Pancreas (tissue), 10 donors: ENCODE measurements around the gene RIPOR3. TPM values are rescaled to one million over a fixed set of nuclear protein-coding genes. Genes with fewer than 3 reads are reported as not detected.

Source experiments
- ATAC-seq, 4 donors: fragments of 200-7000 bp; cut with Tn5 transposase; one replicate each; pipeline versions ENCODE4 v1.8.0 to v1.9.1; 2020; ENCODE audit warnings: mild to moderate bottlenecking in 4 of 4, moderate library complexity in 4 of 4
- DNase-seq, 6 donors: peaks; one replicate each; pipeline ENCODE4 v3.0.0-alpha.2; 2020
- FAIRE-seq: peaks from 2 replicates; lab custom pipeline; 2012; peaks lifted over from hg19 to GRCh38; lab: Jason Lieb, UNC
- H3K27ac ChIP-seq, 4 donors: fragments of 200-600 bp; sonication (generic); 1 replicate in 3 of 4; 2 replicates in 1 of 4; pipeline versions ENCODE4 v1.5.0 to v1.8.0; 2020
- H3K27me3 ChIP-seq, 4 donors: fragments of 200-600 bp; one replicate each; pipeline ENCODE4 v1.8.0; 2021
- H3K36me3 ChIP-seq, 3 donors: fragments of 200-600 bp; sonication (generic) in 1 of 3; one replicate each; pipeline versions ENCODE4 v1.5.0 to v1.8.0; 2020 to 2021
- H3K4me1 ChIP-seq, 3 donors: fragments of 200-600 bp; one replicate each; pipeline ENCODE4 v1.8.0; 2021
- H3K4me3 ChIP-seq, 4 donors: fragments of 200-600 bp; sonication (generic) in 2 of 4; one replicate each; pipeline versions ENCODE4 v1.5.0 to v1.8.0; 2020 to 2021
- H3K9me3 ChIP-seq, 4 donors: fragments of 200-600 bp; one replicate each; pipeline ENCODE4 v1.8.0; 2021
- CTCF ChIP-seq, 4 donors: fragments of 200-600 bp; sonication (generic) in 3 of 4; IDR thresholded peaks; one replicate each; pipeline versions ENCODE4 v1.5.0 to v1.8.0; 2021; ENCODE audit warnings: antibody characterized with exemption in 4 of 4
- WGBS, 2 donors: extraction: QIAGEN DNeasy Blood & Tissue Kit; methylation state at CpG; one replicate each; pipeline ENCODE4 v1.1.7; 2013; 5-methylcytosine and 5-hydroxymethylcytosine counted together
- intact Hi-C, 3 donors: fragments of 100-400 bp; cut with DNase I; formaldehyde crosslinking; loops; one replicate each; pipeline versions ENCODE4 v1.11.1 to v1.14.2; 2022
- polyA plus RNA-seq, 2 donors: library from polyadenylated mRNA; stranded (reverse); fragments of 200-250 nt; gene quantifications; one replicate each; pipeline ENCODE4 v1.2.3, GENCODE V29; 2013
- total RNA-seq, 6 donors: library from RNA; stranded (reverse); fragmentation: NEBNext Ultra II Directional in 4 of 6; extraction: Animal tissue kit (Norgen Biotek cat#: 25700) in 4 of 6; gene quantifications; one replicate each; pipeline versions ENCODE4 v1.2.1 to v1.2.4, GENCODE V29; 2021 to 2023
- donor health status: healthy with polysubstance abuse.
- donor health status: DM: no; HTN: no; CAD: no; lungs with moderate emphysema.
- donor health status: DM: no; HTN: no; CAD: no.
- donor health status: control.
- donor health status: control.
- donor health status: Bipolar disorder and iron deficiency.
- donor health status: DM: yes; HTN: yes; CAD: no.
- donor health status: DM: no; HTN: no; CAD: no.
- donor health status: DM: no; HTN: no; CAD: no.
- donor health status: DM: yes; HTN: yes; CAD: no.

RIPOR3 gene
- total and polyA plus RNA-seq, 8 donors, result 0.67 to 11.3 (median 2.1) TPM

DNA sequence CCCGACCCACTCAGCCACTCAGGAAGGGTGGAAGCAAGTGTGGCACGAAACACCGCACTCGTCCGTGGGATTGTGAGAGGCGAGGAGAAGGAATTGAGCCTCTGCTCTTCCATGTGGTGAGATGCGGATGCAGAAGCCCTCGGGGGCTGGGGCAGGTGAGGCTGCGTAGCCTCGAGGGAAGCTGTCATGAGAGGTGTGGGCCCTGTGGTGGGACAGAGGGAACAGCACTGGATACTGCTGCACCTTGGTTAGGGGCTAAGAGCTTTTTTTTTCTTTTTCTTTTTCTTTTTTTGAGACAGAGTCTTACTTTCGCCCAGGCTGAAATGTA lies 94.7 kb downstream of the RIPOR3 start:
- Histone ChIP-seq H3K4me3 (no peak overlapping the region), H3K36me3 (no peaks in the 10 kb centered on the region), H3K9me3 (no peaks in the 10 kb centered on the region), H3K27ac (no peak overlapping the region), H3K4me1 (peaks cover 0 to 5% (median 0%) of the 10 kb centered on the region in 3 donors), H3K27me3 (no peaks in the 10 kb centered on the region)
- intact Hi-C loops, result no loop called here
- FAIRE-seq, result no peak
- WGBS, 2 donors, result 74 to 78% methylated on average over 11 of the region's 11 CpGs
- no peak for TF ChIP-seq CTCF (IDR thresholded peaks at IDR 0.05)
- DNase-seq, result peak in 1 of 6 donors; percentile 31
- no peak for ATAC-seq

DNA sequence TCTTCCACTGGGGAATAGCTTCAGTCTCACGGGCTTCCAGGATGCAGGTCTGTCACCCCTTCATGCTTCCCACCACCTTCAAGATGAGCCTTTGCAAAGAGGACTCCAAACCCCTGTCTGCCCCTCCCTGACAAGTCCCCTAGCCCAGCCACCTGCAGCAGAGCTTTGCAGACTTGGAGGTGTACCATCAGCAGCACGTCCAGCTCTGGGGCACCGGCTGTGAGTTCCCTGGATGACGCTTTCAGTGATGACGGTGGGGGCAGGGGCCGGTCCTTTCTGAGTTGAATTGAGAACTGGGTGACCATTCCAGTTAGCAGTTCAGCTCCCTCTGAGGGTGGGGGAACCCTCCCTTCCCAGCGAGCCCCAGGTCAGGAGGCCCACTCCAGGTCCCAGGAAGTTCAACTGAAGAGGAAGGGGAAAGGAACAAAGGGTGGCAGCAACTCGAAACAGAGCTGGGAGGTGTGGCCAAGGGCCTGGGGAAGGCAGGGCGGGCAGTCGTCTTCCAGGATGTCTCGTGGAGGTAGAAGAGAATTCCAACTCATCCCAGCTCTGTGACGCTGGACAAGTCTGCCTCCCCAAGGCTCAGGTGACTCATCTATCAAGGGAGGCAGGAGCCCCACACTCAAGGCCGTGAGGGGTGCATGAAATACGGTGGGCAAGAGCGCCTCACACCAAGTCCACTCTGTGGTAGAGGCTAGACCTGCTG lies 95.2 kb downstream of the RIPOR3 start:
- DNase-seq, result peak in 2 of 6 donors; percentile 15 to 58
- 23 to 33% methylated on average over 15 of the region's 15 CpGs for WGBS, 2 donors

DNA sequence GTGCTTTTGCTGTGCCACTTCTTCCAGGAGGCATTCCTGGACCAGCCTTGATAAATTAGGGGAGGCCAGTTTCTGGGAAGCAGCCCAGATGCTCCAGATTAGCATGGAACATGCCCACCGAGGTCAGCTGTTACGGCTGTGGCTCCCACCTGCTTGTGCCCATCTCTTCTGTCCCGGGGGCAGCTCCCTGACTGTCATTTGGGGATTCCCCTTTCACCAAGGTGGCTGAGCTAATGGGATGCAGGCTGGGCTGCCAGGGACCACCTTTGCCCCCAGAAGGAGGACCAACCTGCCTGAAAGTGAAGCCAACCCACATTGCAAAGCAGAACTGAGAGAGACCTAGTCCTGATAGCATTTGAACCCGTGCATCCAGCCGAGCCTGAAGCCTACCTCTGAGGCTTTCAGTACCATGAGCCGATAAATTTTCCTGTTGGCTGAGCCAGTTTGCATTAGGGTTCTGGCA lies 95.9 kb downstream of the RIPOR3 start:
- no peaks in the 10 kb centered on the region for H3K36me3 ChIP-seq
- FAIRE-seq (no peak), DNase-seq (peak in 1 of 6 donors; percentile 19), ATAC-seq (no peak)
- WGBS, 2 donors, result 40 to 41% methylated on average over 6 of the region's 6 CpGs
- no peak overlapping the region for H3K4me3 ChIP-seq
- TF ChIP-seq CTCF (IDR thresholded peaks at IDR 0.05), result no peak
- H3K4me1 ChIP-seq, result peaks cover 0 to 5% (median 0%) of the 10 kb centered on the region in 3 donors
- intact Hi-C loops, result no loop called here
- no peaks in the 10 kb centered on the region for H3K27me3 ChIP-seq
- H3K27ac ChIP-seq, result no peak overlapping the region
- no peaks in the 10 kb centered on the region for H3K9me3 ChIP-seq

More for the DNA sequence above, 95.2 kb downstream of the RIPOR3 start:
- FAIRE-seq (no peak), ATAC-seq (peak in 1 of 4 donors; percentile 40)
- Histone ChIP-seq H3K4me1 (peaks cover 0 to 5% (median 0%) of the 10 kb centered on the region in 3 donors), H3K36me3 (no peaks in the 10 kb centered on the region), H3K27me3 (no peaks in the 10 kb centered on the region), H3K4me3 (no peak overlapping the region), H3K27ac (no peak overlapping the region), H3K9me3 (no peaks in the 10 kb centered on the region)
- TF ChIP-seq CTCF (IDR thresholded peaks at IDR 0.05), result no peak
- intact Hi-C loops, result no loop called here

DNA sequence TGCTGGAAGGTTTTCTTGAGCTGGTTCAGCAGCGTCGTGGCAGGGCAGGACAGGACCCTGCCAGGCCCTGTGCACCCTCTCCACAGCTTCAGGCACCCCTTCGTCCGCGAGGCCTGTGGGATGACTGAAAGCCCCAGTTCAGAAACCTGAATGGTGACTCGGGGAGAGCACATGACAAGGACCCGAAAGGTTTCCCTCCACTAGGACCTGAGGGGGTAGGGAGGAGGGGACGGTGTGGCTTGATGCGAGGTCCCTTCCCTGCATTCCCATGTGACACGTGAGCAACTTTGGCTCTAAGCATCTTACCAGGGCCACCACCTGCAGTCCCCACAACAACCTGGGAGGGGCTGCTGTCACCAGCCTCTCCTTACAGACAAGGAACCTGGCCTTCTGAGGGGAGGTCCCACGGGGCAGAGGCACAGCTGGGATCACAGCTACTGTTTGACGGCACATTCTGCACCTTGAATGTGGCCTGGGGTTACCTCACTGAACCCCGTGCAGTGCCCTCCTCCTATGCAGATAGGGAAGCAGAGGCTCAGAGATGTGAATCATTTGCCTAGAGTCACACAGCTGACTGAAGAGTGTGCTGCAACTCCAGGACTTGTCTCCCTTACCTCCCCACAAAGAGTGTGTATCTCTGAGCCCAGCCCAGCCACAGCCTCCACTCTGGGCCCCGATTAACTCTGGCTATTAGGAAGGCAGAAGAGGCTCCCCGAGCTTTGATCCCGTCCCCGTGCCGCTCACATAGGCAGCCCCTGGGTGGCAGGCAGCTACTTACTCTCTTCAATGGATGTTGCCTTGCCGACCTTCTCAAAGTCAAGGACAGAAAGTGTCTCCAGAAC lies 96.5 kb downstream of the RIPOR3 start:
- 29 to 32% methylated on average over 19 of the region's 19 CpGs for WGBS, 2 donors
- Histone ChIP-seq H3K36me3 (no peaks in the 10 kb centered on the region), H3K4me1 (peaks cover 0 to 5% (median 0%) of the 10 kb centered on the region in 3 donors), H3K27me3 (no peaks in the 10 kb centered on the region), H3K9me3 (no peaks in the 10 kb centered on the region), H3K4me3 (no peak overlapping the region), H3K27ac (no peak overlapping the region)
- TF ChIP-seq CTCF (IDR thresholded peaks at IDR 0.05), result no peak
- DNase-seq (peak in 2 of 6 donors; percentile 20 to 49), FAIRE-seq (no peak), ATAC-seq (peak in 1 of 4 donors; percentile 6)
- intact Hi-C loops, result no loop called here
